Heart left ventricle (tissue), 13 donors: ENCODE results near the gene COL27A1.

Experiments
- POLR2A ChIP-seq, 2 donors: fragments of 450-650 bp; IDR thresholded peaks; one replicate each; pipeline ENCODE4 v1.6.1; 2017; ENCODE audit warnings: antibody characterized with exemption in 2 of 2, mild to moderate bottlenecking in 2 of 2, moderate library complexity in 2 of 2
- TF ChIP-seq, protein P1 (sequence below), 12 donors: fragments of 200-600 bp; sonication (generic) in 4 of 12; IDR thresholded peaks; one replicate each; pipeline versions ENCODE4 v1.5.0 to v1.8.0; 2018 to 2022; ENCODE audit warnings: antibody characterized with exemption in 12 of 12, mild to moderate bottlenecking in 5 of 12
- donor health status: ischemic (EF 13 %, LVEDD 7.1; RV severe dilation, severe dysfunction).
- donor health status: DM: no; HTN: yes; CAD: no.
- donor health status: DM: no; HTN: no; CAD: no.
- donor health status: ischemic (EF 25% LVEDD 6.9; RV normal size, moderate dysfunction).
- donor health status: ischemic (EF 25% LVEDD 5.7; RV mildly dilated, moderate dysfunction).
- donor health status: ischemic (EF 35%, LVEDD 5.7; RV mildly dilated, moderate dysfunction).
- donor health status: nonischemic (EF 11% LVEDD 7.7; RV severe dilation, severe dysfunction).
- donor health status: DM: yes; HTN: yes; CAD: no.
- donor health status: PGD.
- donor health status: ischemic (EF 29% LVEDD 5.4; RV normal size, mild dysfunction).
- donor health status: nonischemic (EF 23%, LVEDD 6.1; RV moderate dilation, normal function).

DNA sequence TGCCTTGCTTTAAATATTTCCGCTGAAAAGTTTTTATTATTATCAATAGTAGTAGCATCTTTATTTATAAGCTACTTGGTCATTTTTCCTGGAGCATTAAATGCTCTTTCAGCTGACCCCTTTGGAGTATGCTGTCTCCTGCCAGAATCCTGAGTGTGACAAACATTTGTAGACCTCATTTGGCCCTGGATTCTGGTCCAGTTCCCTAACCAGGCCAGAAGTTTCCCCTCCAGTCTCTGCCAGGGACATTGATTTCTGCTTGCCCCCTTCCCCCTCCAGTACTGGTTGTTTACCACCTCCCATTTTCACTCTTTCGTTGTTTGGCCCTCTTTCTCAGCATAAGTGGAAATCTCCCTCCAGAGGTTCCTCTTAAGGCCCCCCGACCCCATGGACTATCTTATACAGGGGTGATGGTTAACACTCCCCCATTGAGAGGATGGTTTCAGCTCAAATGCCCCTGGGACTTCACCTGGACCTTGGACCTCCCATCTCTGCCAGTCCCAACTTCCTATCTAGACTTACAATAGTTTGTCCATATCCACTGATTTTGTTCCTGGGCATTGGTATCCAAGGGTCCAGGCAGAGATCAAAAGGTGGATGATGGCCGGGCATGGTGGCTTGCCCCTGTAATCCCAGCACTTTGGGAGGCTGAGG lies 24.6 kb upstream of the COL27A1 start:
- TF ChIP-seq, protein P1, sequence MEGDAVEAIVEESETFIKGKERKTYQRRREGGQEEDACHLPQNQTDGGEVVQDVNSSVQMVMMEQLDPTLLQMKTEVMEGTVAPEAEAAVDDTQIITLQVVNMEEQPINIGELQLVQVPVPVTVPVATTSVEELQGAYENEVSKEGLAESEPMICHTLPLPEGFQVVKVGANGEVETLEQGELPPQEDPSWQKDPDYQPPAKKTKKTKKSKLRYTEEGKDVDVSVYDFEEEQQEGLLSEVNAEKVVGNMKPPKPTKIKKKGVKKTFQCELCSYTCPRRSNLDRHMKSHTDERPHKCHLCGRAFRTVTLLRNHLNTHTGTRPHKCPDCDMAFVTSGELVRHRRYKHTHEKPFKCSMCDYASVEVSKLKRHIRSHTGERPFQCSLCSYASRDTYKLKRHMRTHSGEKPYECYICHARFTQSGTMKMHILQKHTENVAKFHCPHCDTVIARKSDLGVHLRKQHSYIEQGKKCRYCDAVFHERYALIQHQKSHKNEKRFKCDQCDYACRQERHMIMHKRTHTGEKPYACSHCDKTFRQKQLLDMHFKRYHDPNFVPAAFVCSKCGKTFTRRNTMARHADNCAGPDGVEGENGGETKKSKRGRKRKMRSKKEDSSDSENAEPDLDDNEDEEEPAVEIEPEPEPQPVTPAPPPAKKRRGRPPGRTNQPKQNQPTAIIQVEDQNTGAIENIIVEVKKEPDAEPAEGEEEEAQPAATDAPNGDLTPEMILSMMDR (IDR thresholded peaks at IDR 0.05), result no peak
- no peak for TF ChIP-seq POLR2A (IDR thresholded peaks at IDR 0.05)
